HG02938 (cell line): ENCODE results near the gene ALDH18A1.
"Not testable (repeated sequence)": the region's sequence is repeated elsewhere in the genome, so short reads cannot be mapped to it uniquely, and the experiment has no call there.

ENCODE experiments used
- ATAC-seq: cut with Tn5 transposase; IDR thresholded peaks from one replicate; pipeline ENCODE4 v1.9.1; 2021; ENCODE audit warnings: mild to moderate bottlenecking, moderate library complexity; ENCODE audit not compliant: unreplicated experiment

ALDH18A1 gene

GRCh38 chr10:95651346-95652060 is 5.0 kb downstream of the ALDH18A1 start:
- ATAC-seq: no peak

- no peak for ATAC-seq
Measured at GRCh38 chr10:95650232-95650631, 6.3 kb downstream of the ALDH18A1 start.

GRCh38 chr10:95648138-95648537 is 8.4 kb downstream of the ALDH18A1 start:
- ATAC-seq: no peak

- ATAC-seq: no peak
Measured at GRCh38 chr10:95646160-95646559, 10.4 kb downstream of the ALDH18A1 start.

- ATAC-seq: no peak
Measured at GRCh38 chr10:95644901-95645300, 11.6 kb downstream of the ALDH18A1 start.

GRCh38 chr10:95640891-95641315 is 15.6 kb downstream of the ALDH18A1 start:
- ATAC-seq: no peak

- no peak for ATAC-seq
Measured at GRCh38 chr10:95637911-95638310, 18.6 kb downstream of the ALDH18A1 start.

GRCh38 chr10:95637140-95637539 is 19.4 kb downstream of the ALDH18A1 start:
- ATAC-seq: no peak

- ATAC-seq: no peak
Measured at GRCh38 chr10:95635319-95635733, 21.2 kb downstream of the ALDH18A1 start.

- ATAC-seq: no peak
Measured at GRCh38 chr10:95628786-95629185, 27.7 kb downstream of the ALDH18A1 start.

- no peak for ATAC-seq
Measured at GRCh38 chr10:95626500-95626899, 30.0 kb downstream of the ALDH18A1 start.

GRCh38 chr10:95620415-95620814 is 36.1 kb downstream of the ALDH18A1 start:
- not testable (repeated sequence) for ATAC-seq

GRCh38 chr10:95618101-95618500 is 38.4 kb downstream of the ALDH18A1 start:
- ATAC-seq: no peak

- ATAC-seq: no peak
Measured at GRCh38 chr10:95616446-95616845, 40.1 kb downstream of the ALDH18A1 start.

GRCh38 chr10:95613330-95613729 is 43.2 kb downstream of the ALDH18A1 start:
- ATAC-seq: no peak

GRCh38 chr10:95610727-95611126 is 45.8 kb downstream of the ALDH18A1 start:
- ATAC-seq: no peak

GRCh38 chr10:95606922-95607321 is 49.6 kb downstream of the ALDH18A1 start:
- ATAC-seq: no peak

- ATAC-seq: no peak
Measured at GRCh38 chr10:95605163-95605562, 51.3 kb downstream of the ALDH18A1 start.

- no peak for ATAC-seq
Measured at GRCh38 chr10:95604630-95605029, 51.9 kb downstream of the ALDH18A1 start.

GRCh38 chr10:95602382-95602781 is 54.1 kb downstream of the ALDH18A1 start:
- no peak for ATAC-seq

- no peak for ATAC-seq
Measured at GRCh38 chr10:95601116-95601719, 55.3 kb downstream of the ALDH18A1 start.

GRCh38 chr10:95600158-95600557 is 56.4 kb downstream of the ALDH18A1 start:
- no peak for ATAC-seq

GRCh38 chr10:95597788-95598187 is 58.7 kb downstream of the ALDH18A1 start:
- ATAC-seq: no peak
